Keratinocyte (primary cell): ENCODE measurements around the gene LARGE1. TPM values are rescaled to one million over a fixed set of nuclear protein-coding genes. Genes with fewer than 3 reads are reported as not detected.

Source experiments
- DNase-seq: peaks from one replicate; pipeline ENCODE4 v3.0.0-alpha.2; 2011; ENCODE audit warnings: low read depth, missing footprints, low spot score
- FAIRE-seq: peaks from 2 replicates; lab custom pipeline; 2011; peaks lifted over from hg19 to GRCh38; lab: Jason Lieb, UNC
- H2AFZ ChIP-seq: 2 replicates; pipeline ENCODE4 v1.6.0; 2012; ENCODE audit warnings: low read length, control low read depth, inconsistent platforms; ENCODE audit not compliant: control insufficient read depth
- H3K27ac ChIP-seq: 2 replicates; pipeline ENCODE4 v1.5.1; 2011; ENCODE audit warnings: low read length; ENCODE audit not compliant: control insufficient read depth, insufficient read depth
- H3K27me3 ChIP-seq: 3 replicates; pipeline ENCODE4 v1.6.0; 2011; ENCODE audit warnings: low read length; ENCODE audit not compliant: control insufficient read depth, insufficient read depth; ENCODE audit errors: extremely low read depth
- H3K36me3 ChIP-seq, 2 experiments: 2 replicates in 1 of 2; 3 replicates in 1 of 2; pipeline ENCODE4 v1.5.1; 2011; ENCODE audit warnings: low read length in 2 of 2, mild to moderate bottlenecking in 1 of 2; ENCODE audit not compliant: control insufficient read depth in 2 of 2, insufficient read depth in 2 of 2; ENCODE audit errors: extremely low read depth in 1 of 2
- H3K4me1 ChIP-seq: 3 replicates; pipeline ENCODE4 v1.5.1; 2011; ENCODE audit warnings: low read length; ENCODE audit not compliant: control insufficient read depth, insufficient read depth; ENCODE audit errors: extremely low read depth
- H3K4me2 ChIP-seq: 3 replicates; pipeline ENCODE4 v1.6.0; 2011; ENCODE audit warnings: low read depth, low read length; ENCODE audit not compliant: control insufficient read depth, insufficient read depth; ENCODE audit errors: extremely low read depth
- H3K4me3 ChIP-seq, 3 experiments: fragments of 200-600 bp in 1 of 3; sonication (generic) in 1 of 3; 2 replicates in 2 of 3; 3 replicates in 1 of 3; pipeline ENCODE4 v1.5.1; 2011 to 2016; ENCODE audit warnings: low read length in 3 of 3, mild to moderate bottlenecking in 3 of 3, control low read depth in 2 of 3, inconsistent platforms in 1 of 3, low read depth in 1 of 3, mixed read lengths in 1 of 3, mixed run types in 1 of 3, moderate library complexity in 1 of 3; ENCODE audit not compliant: control insufficient read depth in 2 of 3, insufficient read depth in 2 of 3; ENCODE audit errors: extremely low read depth in 1 of 3
- H3K79me2 ChIP-seq: 2 replicates; pipeline ENCODE4 v1.6.0; 2012; ENCODE audit warnings: low read length; ENCODE audit not compliant: control insufficient read depth, insufficient read depth
- H3K9ac ChIP-seq: 3 replicates; pipeline ENCODE4 v1.6.0; 2011; ENCODE audit warnings: low read length; ENCODE audit not compliant: control insufficient read depth, insufficient read depth; ENCODE audit errors: extremely low read depth
- H3K9me1 ChIP-seq: 3 replicates; pipeline ENCODE4 v1.6.0; 2011; ENCODE audit warnings: low read length; ENCODE audit not compliant: control insufficient read depth, insufficient read depth; ENCODE audit errors: extremely low read depth
- H3K9me3 ChIP-seq: 2 replicates; pipeline ENCODE4 v1.5.1; 2012; ENCODE audit warnings: low read depth, low read length; ENCODE audit not compliant: control insufficient read depth
- H4K20me1 ChIP-seq: 3 replicates; pipeline ENCODE4 v1.6.0; 2011; ENCODE audit warnings: low read length; ENCODE audit not compliant: control insufficient read depth, insufficient read depth; ENCODE audit errors: extremely low read depth
- EZH2 ChIP-seq: IDR thresholded peaks from one replicate; pipeline ENCODE4 v1.6.1; 2012; ENCODE audit warnings: inconsistent platforms, mild to moderate bottlenecking, low read length, moderate library complexity
- dilution Hi-C: fragments of 300-500 bp; cut with MboI; formaldehyde crosslinking; loops from one replicate; pipeline ENCODE4 v1.7.0; 2020; ENCODE audit warnings: low sequenced_read_pairs; ENCODE audit not compliant: extremely low pct_ligation_motif_present
- polyA plus RNA-seq, 5 experiments: library from polyadenylated mRNA; depleted of rRNA in 3 of 5; stranded (reverse) in 3 of 5; stranded (forward) in 1 of 5; unstranded in 1 of 5; fragments of >200 nt; gene quantifications; 1 replicate in 1 of 5; 2 replicates in 3 of 5; 3 replicates in 1 of 5; pipeline versions ENCODE4 v1.2.1 to v1.2.3, GENCODE V29; 2011 to 2012; ENCODE audit warnings: missing spikeins in 2 of 5, low read depth in 1 of 5, low replicate concordance in 1 of 5
- TF ChIP-seq, protein P1 (sequence below), 3 experiments: IDR thresholded peaks in 1 of 3; conservative IDR thresholded peaks in 1 of 3; optimal IDR thresholded peaks in 1 of 3; 2 replicates in 2 of 3; 3 replicates in 1 of 3; pipeline versions ENCODE3 to v1.5.1; 2011; ENCODE audit warnings: low read length in 3 of 3, mild to moderate bottlenecking in 3 of 3, moderate library complexity in 2 of 3, control low read depth in 1 of 3, inconsistent platforms in 1 of 3; ENCODE audit not compliant: insufficient read depth in 2 of 3; ENCODE audit errors: extremely low read depth in 1 of 3

Gene LARGE1
- polyA plus RNA-seq, 1 donor (not counting 4 experiments of a cell fraction or from before 2014, with no cell fraction given) = 4.5 TPM

DNA sequence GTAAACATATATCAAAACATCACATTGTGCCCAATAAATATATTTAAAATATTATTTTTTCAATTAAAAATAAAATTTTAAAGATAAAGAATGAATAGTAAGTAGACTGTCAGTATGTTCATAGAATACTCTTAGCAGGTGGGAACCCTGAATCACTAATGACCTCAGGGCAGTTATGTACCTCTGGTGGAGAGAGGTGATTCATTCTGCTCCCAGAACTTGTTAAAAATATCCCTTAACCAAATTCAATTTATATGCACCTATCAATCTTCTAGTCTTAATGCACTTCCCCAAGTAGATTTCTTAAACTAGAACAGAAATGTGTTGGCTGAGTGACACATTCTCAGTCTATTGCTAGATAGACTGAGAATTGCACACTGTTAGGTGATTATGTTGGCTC lies 678.2 kb downstream of the LARGE1 start:
- Histone ChIP-seq H3K27me3 (no peaks in the 10 kb centered on the region), H3K9me1 (no peaks in the 10 kb centered on the region), H2AFZ (no peak overlapping the region), H4K20me1 (no peaks in the 10 kb centered on the region), H3K27ac (peak overlapping the region; percentile 54), H3K4me3 (peak overlapping the region in 1 of 3 experiments; percentile 12), H3K9me3 (no peaks in the 10 kb centered on the region), H3K4me1 (peaks cover 30% of the 10 kb centered on the region), H3K79me2 (no peaks in the 10 kb centered on the region), H3K4me2 (peak overlapping the region; percentile 56), H3K9ac (no peak overlapping the region), H3K36me3 (no peaks in the 10 kb centered on the region)
- DNase-seq = peak; percentile 68
- FAIRE-seq = peak; percentile 86
- TF ChIP-seq EZH2 = no peak
- TF ChIP-seq, protein P1, sequence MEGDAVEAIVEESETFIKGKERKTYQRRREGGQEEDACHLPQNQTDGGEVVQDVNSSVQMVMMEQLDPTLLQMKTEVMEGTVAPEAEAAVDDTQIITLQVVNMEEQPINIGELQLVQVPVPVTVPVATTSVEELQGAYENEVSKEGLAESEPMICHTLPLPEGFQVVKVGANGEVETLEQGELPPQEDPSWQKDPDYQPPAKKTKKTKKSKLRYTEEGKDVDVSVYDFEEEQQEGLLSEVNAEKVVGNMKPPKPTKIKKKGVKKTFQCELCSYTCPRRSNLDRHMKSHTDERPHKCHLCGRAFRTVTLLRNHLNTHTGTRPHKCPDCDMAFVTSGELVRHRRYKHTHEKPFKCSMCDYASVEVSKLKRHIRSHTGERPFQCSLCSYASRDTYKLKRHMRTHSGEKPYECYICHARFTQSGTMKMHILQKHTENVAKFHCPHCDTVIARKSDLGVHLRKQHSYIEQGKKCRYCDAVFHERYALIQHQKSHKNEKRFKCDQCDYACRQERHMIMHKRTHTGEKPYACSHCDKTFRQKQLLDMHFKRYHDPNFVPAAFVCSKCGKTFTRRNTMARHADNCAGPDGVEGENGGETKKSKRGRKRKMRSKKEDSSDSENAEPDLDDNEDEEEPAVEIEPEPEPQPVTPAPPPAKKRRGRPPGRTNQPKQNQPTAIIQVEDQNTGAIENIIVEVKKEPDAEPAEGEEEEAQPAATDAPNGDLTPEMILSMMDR (optimal IDR thresholded peaks at IDR 0.05 in 1 of 3, IDR thresholded peaks at IDR 0.05 in 1 of 3, conservative IDR thresholded peaks at IDR 0.05 in 1 of 3; ENCODE audit: extremely low read depth in 1 of 3, insufficient read depth in 2 of 3, low read length in 3 of 3) = no peak
- dilution Hi-C loops = no loop called here

DNA sequence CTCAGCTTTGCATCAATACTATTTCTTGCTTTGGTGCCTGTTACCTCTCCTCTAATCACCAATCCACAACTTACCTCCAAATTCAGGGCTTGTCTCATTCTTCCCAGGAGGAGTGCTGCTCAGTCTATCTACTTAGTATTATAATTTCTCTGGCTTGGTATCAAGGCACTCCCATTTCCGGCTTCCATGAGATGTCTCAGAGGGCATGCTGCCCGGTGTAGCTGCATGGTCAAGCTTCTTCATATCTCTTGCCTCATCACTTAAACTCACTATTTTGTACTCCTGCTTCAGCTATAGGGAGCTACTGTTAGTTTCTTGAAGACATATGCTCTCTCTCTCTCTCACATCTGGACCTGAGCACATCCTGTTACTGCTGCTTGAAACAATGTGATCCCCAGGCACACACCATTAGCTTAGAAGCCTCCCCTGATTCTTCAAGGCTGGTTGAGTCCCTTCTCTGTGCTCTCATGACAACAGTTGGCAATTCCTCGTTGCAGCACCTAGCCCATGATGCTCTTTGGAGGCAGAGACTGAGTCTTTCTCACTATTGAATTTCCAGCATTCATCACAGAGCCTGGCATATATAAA lies 679.3 kb downstream of the LARGE1 start:
- Histone ChIP-seq H3K9me3 (no peaks in the 10 kb centered on the region), H3K4me1 (peaks cover 30% of the 10 kb centered on the region), H3K4me2 (peak overlapping the region; percentile 69), H3K79me2 (no peaks in the 10 kb centered on the region), H3K4me3 (peak overlapping the region in 1 of 3 experiments; percentile 27), H3K36me3 (no peaks in the 10 kb centered on the region), H2AFZ (peak overlapping the region; percentile 75), H3K9ac (no peak overlapping the region), H3K9me1 (no peaks in the 10 kb centered on the region), H3K27ac (peak overlapping the region; percentile 71), H4K20me1 (no peaks in the 10 kb centered on the region), H3K27me3 (no peaks in the 10 kb centered on the region)
- DNase-seq (no peak), FAIRE-seq (peak; percentile 92)
- dilution Hi-C loops = no loop called here
- TF ChIP-seq EZH2 = no peak
- TF ChIP-seq, protein P1 (optimal IDR thresholded peaks at IDR 0.05 in 1 of 3, IDR thresholded peaks at IDR 0.05 in 1 of 3, conservative IDR thresholded peaks at IDR 0.05 in 1 of 3; ENCODE audit: extremely low read depth in 1 of 3, insufficient read depth in 2 of 3, low read length in 3 of 3) = no peak
